Skin of body (tissue), 2 donors: ENCODE results near the gene ZBP1. TPM values are rescaled to one million over a fixed set of nuclear protein-coding genes. Genes with fewer than 3 reads are reported as not detected.

Experiments
- DNase-seq: peaks from one replicate; lab custom pipeline; 2025; lab: John Stamatoyannopoulos, UW
- total RNA-seq: library from RNA; depleted of rRNA; stranded (reverse); fragments of >200 nt; gene quantifications from one replicate; pipeline ENCODE4 v1.2.3, GENCODE V29; 2014

The ZBP1 gene
- total RNA-seq, 1 donor from 2014 or later, result 1.5 TPM

DNA sequence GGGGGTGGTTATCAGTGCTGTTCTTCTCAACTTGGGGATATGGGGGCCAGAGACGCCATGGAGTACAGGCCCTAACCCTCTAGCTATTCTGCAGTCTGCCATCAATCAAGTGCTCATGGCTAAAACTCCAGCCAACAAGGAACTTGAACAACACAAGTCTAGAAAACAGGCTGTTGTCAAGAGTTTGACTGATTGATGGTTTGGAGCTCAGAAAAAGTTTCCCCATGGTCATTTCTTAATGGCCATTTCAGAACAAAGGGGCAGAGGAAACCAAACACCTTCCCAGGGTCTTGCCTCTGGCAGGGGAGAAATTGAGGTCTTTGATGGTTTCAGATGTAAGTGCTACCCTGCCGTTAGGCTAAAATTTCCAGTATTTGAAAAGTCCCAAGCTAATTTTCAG lies 44.2 kb downstream of the ZBP1 start:
- DNase-seq, result no peak

GRCh38 chr20:57574954-57575353 lies 45.3 kb downstream of the ZBP1 start:
- no peak for DNase-seq

DNA sequence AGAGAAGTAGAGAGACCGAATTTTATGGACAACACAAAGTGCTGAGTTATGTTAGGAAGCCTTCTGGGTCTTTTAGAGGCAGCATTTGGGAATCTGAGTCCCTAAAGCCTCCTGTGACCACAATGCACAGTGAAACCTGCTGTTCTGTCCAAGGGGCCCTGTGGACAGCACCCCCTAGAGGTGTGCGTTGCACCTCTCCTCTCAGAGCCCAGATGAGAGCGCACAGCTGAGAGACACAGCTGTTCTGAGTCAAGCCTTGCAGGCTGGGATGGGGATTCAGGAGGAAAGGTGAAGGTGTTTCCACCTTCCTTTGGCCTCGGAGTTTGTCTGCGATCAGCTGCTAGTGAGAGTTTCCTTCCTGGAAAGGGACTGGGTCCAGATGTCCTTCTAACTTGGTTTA lies 46.3 kb downstream of the ZBP1 start:
- no peak for DNase-seq

- no peak for DNase-seq
Observed at GRCh38 chr20:57573242-57573641, 47.0 kb downstream of the ZBP1 start.

DNA sequence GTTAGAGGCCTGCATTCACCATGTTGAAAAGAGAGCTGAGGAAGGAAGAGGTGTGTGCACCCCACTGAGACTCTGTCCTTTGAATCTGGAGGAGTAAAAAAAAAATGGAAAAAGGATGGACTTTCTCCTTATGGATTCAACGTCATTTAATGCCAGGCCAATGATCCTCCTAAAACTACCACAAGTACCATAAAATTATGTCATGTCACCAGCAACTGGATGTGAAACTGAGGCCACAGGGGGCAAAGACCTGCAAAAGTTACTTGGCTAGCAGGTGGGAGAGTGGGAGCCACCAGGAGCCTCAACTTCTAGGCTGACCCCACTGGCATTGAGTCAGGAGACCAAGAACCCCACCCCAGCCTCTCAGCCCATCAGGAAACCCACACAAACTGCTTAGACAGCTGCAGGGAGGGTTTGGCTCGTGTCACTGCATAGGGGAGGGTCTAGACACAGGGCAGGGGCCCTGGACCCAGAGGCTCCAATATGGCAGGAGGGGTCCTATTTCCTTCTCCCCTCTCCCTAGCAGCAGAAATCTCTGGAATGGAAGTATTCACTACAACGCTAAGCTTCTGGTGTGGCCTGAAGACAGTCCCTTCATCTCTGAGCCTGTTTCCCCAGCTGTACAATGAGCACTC lies 48.3 kb downstream of the ZBP1 start:
- DNase-seq, result no peak

DNA sequence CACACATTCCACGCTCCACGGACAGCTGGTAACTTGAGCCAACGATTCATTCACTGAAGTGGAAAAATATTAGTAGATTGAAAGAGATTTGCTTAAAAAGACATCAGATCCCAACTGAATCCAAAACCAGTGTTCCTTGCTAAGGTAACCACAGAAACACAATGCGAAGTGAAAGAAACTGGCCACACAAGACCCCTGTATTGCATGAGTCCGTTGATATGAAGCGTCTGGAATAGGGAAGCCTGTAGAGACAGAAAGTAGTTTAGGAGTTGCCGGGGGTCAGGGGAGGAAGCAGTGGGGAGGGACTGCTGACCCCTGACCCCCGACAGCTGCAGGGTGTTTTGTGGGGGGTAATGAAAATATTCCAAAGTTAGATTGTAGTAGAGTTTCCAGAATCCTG lies 49.3 kb downstream of the ZBP1 start:
- no peak for DNase-seq

DNA sequence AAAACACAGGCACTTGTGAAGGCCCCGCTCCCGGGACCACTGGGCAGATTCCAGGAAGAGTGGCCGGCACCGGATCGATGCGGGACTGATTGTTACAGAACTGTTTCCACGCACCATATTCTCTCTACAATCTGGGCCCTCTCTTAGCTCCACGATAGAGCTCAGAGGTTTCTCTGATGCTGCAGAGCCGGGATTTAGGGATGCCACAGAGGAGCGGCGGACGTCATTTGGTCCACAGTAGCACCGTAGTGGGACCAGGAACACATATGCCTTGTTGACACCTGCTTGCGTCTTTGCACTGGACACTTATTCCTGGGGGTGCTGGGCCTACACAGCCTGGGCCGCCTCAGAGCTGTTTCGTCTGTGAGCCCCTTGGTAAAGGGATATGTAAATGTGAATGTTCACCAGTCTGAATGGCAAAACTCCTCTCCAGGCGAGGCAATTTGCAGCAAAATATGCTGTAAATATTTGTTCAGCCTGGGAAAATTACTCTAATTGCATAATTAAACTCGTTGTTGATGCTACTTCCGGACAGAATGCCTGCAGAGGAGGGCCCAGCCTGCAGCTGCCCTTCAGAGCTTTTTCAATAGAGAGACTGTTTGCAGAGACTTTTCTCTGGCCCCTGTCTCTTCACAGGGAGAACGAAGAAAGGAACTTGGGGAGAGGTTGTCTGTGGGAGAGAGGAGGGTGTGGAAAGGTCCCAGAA lies 49.9 kb downstream of the ZBP1 start:
- DNase-seq, result no peak

DNA sequence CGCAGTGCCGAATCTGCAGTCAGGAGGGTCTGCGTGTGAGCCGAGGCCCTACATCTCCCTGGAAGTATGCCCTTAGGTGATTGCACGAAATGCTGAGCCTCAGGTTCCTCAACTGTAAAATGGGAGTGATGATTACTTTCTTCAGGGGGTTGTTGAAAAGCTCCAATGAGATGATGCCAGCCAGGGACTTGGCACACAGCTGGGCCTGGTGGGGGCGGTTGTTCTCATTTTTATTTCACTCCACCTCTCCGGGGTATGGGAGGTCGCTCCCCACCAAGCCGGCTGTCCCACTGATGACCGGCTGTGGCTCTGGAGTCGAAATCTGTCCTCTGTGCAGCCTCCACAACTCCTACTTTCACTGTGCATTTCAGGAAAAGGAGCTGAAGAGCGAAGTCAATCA lies 51.3 kb downstream of the ZBP1 start:
- no peak for DNase-seq

DNA sequence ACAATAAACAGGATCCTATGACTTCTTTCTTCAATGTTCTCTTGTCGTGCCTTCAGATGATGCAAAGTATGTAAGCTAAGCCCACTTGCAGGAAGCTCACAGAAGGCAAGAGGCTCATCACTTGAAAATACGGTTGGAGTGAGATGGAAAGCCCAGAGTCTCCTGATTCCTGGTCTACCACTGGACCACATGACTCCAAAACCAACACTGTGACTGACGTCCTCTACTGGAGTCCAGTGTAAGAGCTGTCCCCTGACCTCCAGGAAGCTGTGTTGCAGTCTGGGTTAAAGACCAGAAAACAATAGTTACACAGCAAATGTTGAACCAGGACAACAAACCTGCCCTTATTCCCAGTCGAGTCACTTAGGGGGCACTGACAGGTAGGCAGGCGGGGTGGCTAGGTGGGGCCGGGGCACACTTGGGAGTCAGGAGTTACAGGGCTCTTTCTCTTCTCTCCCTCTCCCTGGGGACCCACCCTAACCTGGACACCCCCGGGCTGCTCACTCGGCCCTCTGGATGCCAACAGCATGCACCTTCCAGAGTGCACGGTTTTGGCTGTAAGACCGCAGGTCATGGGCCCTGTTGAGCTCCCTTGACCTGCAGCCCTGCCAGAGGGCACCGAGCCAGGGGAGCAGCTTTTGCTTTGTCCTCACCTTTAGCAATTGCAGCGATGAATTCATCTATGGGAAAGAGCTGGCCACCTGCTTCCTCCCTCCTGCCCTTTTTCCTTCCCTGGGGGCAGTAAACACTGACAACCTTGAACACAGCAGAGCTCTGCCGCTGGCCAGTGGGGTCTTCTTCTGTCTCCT lies 51.9 kb downstream of the ZBP1 start:
- DNase-seq, result no peak

DNA sequence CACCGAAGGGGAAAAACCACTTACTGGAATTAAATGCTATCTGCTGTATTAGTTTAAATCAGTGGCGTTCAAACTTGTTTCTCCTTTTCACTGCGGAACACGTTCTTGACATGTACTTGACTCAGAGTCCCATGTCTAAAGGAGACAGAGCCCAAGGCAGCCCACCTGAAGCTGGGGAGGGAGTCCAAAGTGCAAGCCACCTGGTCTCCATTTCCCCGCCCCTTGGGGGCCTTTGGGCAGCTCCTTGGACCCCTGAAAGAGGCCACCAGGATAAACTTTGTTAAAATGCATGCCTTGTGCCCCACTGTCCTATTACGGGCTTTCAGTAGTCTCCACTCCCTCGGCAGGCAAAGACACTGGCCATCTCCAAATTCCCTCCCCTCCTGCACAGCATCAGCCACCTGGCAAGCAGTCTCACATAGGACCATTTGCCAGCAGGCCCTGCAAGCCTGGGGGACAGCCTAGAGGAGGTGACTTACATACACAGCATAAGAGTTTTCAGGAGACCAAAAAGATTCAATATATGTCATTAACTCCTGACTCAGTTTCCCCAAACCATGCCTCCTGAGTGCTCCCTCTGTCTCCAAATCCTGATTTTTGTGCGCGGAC lies 52.7 kb downstream of the ZBP1 start:
- DNase-seq, result no peak

DNA sequence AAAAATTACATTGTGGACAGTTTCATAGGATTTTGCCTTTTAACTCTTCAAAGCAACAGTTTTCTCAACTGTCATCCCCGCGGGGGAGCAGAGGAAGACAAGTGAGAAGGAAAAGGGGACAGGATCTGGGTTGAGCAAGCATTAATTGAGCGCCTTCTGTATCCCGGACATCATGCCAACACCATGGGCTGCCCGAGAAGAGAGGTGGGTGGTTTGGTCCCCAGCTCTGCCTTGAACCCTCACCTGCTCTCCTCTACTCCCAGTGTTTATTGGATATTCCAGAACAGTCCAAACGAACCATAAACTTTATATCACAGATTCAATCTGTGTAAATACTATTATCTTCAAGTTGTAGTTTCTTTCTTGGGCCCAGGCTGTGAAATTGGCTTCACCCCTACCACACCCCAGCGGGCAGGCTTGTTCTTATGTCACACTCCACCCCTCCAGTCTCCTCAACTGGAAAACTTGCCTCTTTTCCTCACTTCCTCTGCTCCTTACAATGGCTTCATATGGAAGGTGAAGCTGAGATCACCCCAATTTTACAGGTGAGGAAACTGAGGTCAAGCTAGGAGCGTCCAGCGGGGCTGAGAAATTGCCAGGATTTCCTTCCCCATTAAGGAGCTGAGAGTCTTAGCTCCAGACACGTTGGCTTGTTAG lies 53.3 kb downstream of the ZBP1 start:
- no peak for DNase-seq

DNA sequence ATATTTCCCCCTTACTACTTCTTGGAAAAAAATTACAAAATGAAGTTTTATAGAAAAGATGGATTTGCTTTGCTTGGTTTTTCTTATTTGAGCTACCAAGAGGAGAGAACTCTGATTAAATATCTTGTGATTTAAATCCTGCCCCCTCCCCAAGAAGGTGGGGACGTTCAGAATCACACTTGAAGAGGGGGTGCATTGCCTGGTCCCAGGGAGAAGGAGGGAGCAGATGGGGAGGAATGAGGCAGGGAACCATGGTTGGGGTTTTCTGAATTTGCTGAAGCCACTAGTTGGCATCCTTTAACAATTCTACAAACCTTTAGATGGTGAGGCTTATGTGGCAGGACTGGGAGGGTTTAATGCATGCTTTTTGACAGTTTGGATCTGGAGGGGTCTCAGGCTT lies 53.8 kb downstream of the ZBP1 start:
- DNase-seq, result no peak

DNA sequence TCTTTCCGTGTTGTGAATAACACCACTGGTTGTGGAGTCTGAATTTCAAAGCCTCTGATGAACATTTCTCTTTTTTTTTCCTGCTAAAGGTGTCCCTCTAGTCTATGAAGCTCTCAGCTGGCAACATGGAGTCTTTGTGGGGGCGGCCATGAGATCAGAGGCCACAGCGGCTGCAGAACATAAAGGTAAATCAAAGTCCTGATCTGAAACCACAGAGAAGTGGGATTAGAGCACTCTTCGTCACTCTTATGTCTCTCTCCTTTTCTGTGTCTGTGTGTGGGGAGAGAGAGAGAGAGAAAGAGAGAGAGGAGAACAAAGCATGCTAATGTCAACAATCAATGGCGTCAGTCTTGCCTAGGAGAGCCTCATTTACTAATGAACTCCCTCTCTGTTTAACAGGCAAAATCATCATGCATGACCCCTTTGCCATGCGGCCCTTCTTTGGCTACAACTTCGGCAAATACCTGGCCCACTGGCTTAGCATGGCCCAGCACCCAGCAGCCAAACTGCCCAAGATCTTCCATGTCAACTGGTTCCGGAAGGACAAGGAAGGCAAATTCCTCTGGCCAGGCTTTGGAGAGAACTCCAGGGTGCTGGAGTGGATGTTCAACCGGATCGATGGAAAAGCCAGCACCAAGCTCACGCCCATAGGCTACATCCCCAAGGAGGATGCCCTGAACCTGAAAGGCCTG lies 55.1 kb downstream of the ZBP1 start:
- no peak for DNase-seq

DNA sequence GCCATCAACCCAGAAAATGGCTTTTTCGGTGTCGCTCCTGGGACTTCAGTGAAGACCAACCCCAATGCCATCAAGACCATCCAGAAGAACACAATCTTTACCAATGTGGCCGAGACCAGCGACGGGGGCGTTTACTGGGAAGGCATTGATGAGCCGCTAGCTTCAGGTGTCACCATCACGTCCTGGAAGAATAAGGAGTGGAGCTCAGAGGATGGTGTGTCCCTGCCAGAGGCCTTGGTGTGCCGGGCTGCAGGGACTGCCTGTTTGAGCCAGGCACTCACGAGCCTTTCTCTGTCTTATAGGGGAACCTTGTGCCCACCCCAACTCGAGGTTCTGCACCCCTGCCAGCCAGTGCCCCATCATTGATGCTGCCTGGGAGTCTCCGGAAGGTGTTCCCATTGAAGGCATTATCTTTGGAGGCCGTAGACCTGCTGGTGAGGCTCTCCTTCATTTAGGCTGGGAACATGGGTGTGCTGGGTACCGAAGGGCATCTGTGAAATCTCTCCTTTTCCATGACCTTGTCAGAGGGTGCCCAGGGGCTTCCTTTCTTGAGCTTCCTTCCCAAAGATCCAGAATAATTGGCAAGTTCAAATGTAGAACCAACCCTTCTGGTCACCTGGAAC lies 55.9 kb downstream of the ZBP1 start:
- no peak for DNase-seq

GRCh38 chr20:57563522-57563921 lies 56.7 kb downstream of the ZBP1 start:
- DNase-seq, result no peak

GRCh38 chr20:57562541-57563465 lies 57.4 kb downstream of the ZBP1 start:
- DNase-seq, result no peak

GRCh38 chr20:57561356-57562279 lies 58.6 kb downstream of the ZBP1 start:
- DNase-seq, result no peak
